Upper lobe of left lung (tissue), 4 donors: ENCODE data around the gene TTLL5.

Experiments used
- CTCF ChIP-seq, 6 experiments: fragments of 450-650 bp in 4 of 6; fragments of 200-600 bp in 2 of 6; sonication (generic) in 2 of 6; IDR thresholded peaks; one replicate each; pipeline ENCODE4 v1.5.1; 2016 to 2019; ENCODE audit warnings: antibody characterized with exemption in 6 of 6
- POLR2A ChIP-seq, 4 donors: fragments of 450-650 bp; IDR thresholded peaks; one replicate each; pipeline ENCODE4 v1.5.1; 2016 to 2017; ENCODE audit warnings: antibody characterized with exemption in 4 of 4, mild to moderate bottlenecking in 2 of 4
- POLR2AphosphoS5 ChIP-seq, 2 donors: sonication (generic); formaldehyde crosslinking; IDR thresholded peaks; one replicate each; pipeline ENCODE4 v1.5.1; 2017; ENCODE audit warnings: antibody characterized with exemption in 2 of 2

GRCh38 chr14:75820761-75821160 is 159.7 kb downstream of the TTLL5 start:
- no peak for TF ChIP-seq CTCF (IDR thresholded peaks at IDR 0.05)
- TF ChIP-seq POLR2A (IDR thresholded peaks at IDR 0.05) = no peak
- no peak for TF ChIP-seq POLR2AphosphoS5 (IDR thresholded peaks at IDR 0.05)
